Stimulated activated CD4-positive, alpha-beta T cell treated with anti-CD3 and anti-CD28 coated beads, Interleukin-4, amount 100 ng/mL, for 4 hours (primary cell): ENCODE measurements around the gene PPP1R13L.
"Not testable (repeated sequence)": the region's sequence is repeated elsewhere in the genome, so short reads cannot be mapped to it uniquely, and the experiment has no call there.

Experiments
- DNase-seq, 2 experiments: peaks; one replicate each; pipeline ENCODE4 v3.0.0-alpha.2; 2020

Gene PPP1R13L

GRCh38 chr19:45431008-45431407 is 26.1 kb upstream of the PPP1R13L start:
- DNase-seq: not testable (repeated sequence)

- not testable (repeated sequence) for DNase-seq
These were observed 25.0 kb upstream of the PPP1R13L start for GRCh38 chr19:45429896-45430295.

DNA sequence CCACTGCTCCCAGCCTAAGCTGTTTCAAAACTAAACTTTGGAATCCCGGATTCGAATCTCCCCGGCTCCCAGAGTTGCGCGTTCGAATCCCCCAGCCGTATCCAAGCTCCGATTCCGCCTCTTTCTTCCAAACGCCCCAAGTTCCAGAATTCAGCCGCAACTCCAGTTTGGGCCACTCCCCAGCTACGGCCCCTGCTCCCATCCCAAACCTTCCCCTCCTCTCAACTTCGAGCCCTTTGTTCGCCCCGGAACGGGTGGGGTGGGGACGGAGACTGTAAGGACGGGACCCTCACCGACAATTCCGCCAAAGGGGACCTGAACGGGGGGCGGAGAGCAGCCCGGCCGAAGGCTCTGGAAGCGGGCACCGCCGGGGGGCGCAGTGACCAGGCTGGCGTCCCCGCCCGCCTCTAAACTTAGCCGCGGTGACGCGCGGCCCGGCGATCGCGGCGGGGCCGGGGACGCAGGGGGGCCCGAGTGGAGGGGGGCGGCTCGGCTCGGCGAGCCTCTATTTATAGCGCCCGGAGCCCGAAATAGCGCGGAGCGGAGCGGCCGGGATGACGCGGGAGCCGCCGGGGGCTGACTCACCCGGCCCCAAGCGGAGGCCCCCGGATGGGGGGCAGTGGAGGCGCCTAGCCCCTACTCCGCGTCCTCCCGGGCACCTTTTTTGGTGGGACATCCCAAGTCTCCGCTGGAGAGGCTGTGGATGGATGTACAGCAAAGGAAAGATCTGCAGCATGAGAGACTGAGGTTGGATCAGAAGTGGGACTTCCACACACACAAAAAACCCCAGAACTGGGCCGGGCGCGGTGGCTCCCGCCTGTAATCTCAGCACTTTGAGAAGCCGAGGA is 23.7 kb upstream of the PPP1R13L start:
- peak in 1 of 2 experiments; percentile 6 for DNase-seq

GRCh38 chr19:45424191-45425058 is 19.6 kb upstream of the PPP1R13L start:
- peak in 1 of 2 experiments; percentile 46 for DNase-seq

GRCh38 chr19:45423589-45424190 is 18.8 kb upstream of the PPP1R13L start, which contains the start of gene ERCC1:
ERCC1 (minus strand) TSS chr19:45423917; CDS start chr19:45423374, 543 bp downstream.
- peak; percentile 55 to 61 for DNase-seq

- DNase-seq: peak; percentile 81 to 82
These were observed 18.2 kb upstream of the PPP1R13L start for GRCh38 chr19:45423033-45423588.

GRCh38 chr19:45421947-45422498 is 17.2 kb upstream of the PPP1R13L start:
- no peak for DNase-seq

DNA sequence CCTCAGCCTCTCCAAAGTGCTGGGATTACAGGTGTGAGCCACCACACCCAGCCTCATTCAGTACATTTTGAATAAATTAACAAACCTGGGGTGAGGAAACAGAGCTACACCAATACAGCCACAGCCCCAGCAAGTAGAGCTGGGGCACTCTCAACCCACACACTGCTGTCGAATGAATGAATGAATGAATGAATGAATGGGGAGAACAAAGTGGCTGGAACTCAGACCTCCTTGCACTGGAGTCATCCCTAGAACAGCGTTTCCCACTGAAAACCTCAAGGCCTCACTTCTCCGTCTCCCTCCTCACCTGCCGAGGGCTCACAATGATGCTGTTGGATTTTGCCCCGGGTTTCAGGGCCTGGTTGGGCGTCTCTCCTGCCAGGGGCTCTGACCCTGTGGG is 16.0 kb upstream of the PPP1R13L start:
- DNase-seq: no peak

GRCh38 chr19:45420356-45420755 is 15.5 kb upstream of the PPP1R13L start:
- DNase-seq: no peak

GRCh38 chr19:45419895-45420294 is 15.0 kb upstream of the PPP1R13L start:
- no peak for DNase-seq

DNA sequence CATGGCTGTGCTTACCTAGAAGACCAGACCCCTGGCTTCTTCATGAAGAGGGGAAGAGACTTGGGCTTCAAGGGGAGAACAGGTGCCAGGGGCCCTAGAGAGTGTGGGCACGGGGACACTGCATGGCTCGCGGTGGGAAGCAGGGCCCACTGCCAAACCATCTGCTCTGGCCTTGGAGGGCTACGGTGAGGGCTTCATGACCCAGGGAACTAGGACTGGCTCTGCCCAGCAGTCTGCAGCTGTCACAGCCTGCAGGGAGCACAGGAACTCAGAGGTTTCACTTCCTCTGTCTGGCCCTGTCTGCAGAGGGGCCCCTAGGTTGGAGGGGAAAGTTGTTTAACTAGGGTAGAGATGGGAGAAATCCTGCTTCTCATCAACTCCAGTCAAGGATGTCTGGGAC is 14.5 kb upstream of the PPP1R13L start:
- no peak for DNase-seq

GRCh38 chr19:45418802-45419201 is 13.9 kb upstream of the PPP1R13L start:
- DNase-seq: no peak

DNA sequence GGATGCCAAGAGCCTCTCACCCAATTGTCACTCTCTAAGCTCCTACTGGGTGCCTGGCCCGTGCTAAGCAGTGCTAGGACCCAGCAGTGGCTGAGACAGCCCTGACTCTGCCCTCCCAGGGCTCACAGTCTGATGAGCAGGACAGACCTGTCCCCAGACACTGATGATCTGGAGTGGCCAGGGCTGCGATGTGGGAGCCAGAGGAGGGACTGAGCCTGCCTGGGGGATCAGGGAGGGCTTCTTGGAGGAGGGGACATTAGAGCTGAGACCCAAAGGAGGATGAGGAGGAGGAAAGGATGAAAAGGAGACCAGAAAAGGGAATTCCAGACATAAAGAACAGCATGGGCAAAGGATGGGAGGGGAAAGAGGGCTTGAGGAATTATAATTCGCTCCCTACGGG is 12.3 kb upstream of the PPP1R13L start:
- no peak for DNase-seq

GRCh38 chr19:45414468-45414867 is 9.6 kb upstream of the PPP1R13L start:
- DNase-seq: no peak

GRCh38 chr19:45413497-45413896 is 8.6 kb upstream of the PPP1R13L start:
- DNase-seq: no peak

DNA sequence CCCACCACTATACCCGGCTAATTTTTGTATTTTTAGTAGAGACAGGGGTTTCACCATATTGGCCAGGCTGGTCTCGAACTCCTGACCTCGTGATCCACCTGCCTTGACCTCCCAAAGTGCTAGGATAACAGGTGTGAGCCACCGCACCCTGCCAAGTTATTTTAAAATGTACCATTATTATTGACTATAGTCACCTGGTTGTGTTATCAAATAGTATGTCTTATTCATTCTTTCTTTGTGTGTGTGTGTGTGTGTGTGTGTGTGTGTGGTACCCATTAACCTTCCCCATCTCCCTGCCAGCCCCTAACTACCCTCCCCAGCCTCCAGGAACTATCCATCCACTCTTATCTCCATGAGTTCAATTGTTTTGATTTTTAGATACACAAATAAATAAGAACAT is 5.5 kb upstream of the PPP1R13L start:
- DNase-seq: not testable (repeated sequence)

DNA sequence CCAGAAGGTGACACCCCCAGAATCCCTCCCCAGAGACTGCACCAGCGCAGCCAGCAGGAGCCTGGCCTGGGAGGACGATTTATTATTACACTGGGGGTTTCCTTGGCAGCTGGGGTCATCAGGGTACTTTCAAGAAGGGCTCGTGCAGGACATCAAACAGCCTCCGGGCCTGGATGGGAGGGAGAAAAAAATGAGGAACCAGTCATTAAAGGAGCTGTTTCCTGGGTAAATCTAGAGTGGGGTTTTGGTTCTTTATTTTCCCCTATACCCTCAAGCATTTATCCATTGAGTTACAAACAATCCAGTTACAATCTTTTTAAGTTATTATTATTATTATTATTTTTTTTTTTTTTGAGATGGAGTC is 4.7 kb upstream of the PPP1R13L start:
- no peak for DNase-seq

DNA sequence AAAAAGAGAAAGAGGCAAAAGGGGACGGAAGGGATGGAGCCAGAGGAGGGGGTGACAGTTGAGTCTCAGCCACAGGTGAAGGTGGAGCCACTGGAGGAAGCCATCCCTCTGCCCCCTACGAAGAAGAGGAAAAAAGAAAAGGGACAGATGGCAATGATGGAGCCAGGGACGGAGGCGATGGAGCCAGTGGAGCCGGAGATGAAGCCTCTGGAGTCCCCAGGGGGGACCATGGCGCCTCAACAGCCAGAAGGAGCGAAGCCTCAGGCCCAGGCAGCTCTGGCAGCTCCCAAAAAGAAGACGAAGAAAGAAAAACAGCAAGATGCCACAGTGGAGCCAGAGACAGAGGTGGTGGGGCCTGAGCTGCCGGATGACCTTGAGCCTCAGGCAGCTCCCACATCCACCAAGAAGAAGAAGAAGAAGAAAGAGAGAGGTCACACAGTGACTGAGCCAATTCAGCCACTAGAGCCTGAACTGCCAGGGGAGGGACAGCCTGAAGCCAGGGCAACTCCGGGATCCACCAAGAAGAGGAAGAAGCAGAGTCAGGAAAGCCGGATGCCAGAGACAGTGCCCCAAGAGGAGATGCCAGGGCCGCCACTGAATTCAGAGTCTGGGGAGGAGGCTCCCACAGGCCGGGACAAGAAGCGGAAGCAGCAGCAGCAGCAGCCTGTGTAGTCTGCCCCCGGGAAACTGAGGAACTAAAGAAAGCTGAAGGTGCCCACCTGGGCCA is 4.1 kb upstream of the PPP1R13L start:
- DNase-seq: no peak

- DNase-seq: no peak
These were observed 3.3 kb upstream of the PPP1R13L start for GRCh38 chr19:45408121-45408520.

DNA sequence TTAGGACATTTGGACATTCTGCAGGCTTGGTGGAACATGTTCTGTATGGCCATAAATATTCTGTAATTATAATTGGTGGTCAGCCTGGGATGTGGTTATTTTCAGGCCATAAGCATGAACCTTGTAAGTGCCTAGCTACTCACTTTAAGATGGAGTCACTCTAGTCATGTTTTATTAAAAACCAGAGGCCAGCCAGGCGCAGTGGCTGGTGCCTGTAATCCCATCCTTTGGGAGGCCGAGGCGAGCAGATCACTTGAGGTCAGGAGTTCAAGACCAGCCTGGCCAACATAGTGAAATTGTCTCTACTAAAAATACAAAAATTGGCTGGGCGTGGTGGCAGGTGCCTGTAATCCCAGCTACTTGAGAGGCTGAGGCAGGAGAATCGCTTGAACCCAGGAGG is 2.7 kb upstream of the PPP1R13L start:
- DNase-seq: not testable (repeated sequence)

DNA sequence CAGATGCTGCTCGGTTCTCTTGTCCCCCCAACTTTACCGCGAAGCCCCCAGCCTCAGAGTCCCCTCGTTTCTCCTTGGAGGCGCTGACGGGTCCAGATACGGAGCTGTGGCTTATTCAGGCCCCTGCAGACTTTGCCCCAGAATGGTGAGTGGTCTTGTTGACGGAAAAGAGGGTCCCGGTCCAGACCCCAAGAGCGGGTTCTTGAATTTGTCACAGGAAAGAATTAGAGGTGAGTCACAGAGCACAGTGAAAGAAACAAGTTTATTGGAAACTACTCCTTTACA is 2.2 kb upstream of the PPP1R13L start:
- DNase-seq: no peak
